Astrocyte of the cerebellum (primary cell): ENCODE results near the gene SDF4.

Experiments used
- DNase-seq: peaks from one replicate; pipeline ENCODE4 v3.0.0-alpha.2; 2011; ENCODE audit warnings: low read depth
- H3K4me3 ChIP-seq: 2 replicates; pipeline ENCODE4 v1.5.1; 2011; ENCODE audit warnings: mild to moderate bottlenecking, low read depth, low read length, moderate library complexity
- CTCF ChIP-seq: IDR thresholded peaks from 2 replicates; pipeline ENCODE4 v1.5.1; 2012; ENCODE audit warnings: low read length, low read depth, moderate library complexity, mild to moderate bottlenecking; ENCODE audit errors: missing control alignments
- in situ Hi-C: cut with HindIII; loops from 2 replicates; pipeline ENCODE4 v1.10.0; 2017; ENCODE audit warnings: low sequenced_read_pairs

Gene SDF4

GRCh38 chr1:1207571-1207892 is 24.3 kb downstream of the SDF4 start:
- no peak overlapping the region for H3K4me3 ChIP-seq
- DNase-seq, result no peak
- no peak for TF ChIP-seq CTCF
- in situ Hi-C loops, result no loop called here

GRCh38 chr1:1206966-1207531 is 24.8 kb downstream of the SDF4 start:
- H3K4me3 ChIP-seq, result no peak overlapping the region
- in situ Hi-C loops, result no loop called here

GRCh38 chr1:1206376-1206965 is 25.3 kb downstream of the SDF4 start, which contains the start of gene TNFRSF18:
TSS of gene TNFRSF18 (minus strand) at chr1:1206592. CDS start at chr1:1206571, 21 bp downstream.
- no peak for TF ChIP-seq CTCF
- H3K4me3 ChIP-seq, result peak within 1 kb of the TSS; percentile 10
- in situ Hi-C loops, result no loop called here
- no peak for DNase-seq

More at GRCh38 chr1:1206966-1207531, 24.8 kb downstream of the SDF4 start:
- no peak for TF ChIP-seq CTCF
- DNase-seq, result no peak

- no peak for TF ChIP-seq CTCF
- in situ Hi-C loops, result no loop called here
- no peak overlapping the region for H3K4me3 ChIP-seq
- no peak for DNase-seq
Observed at GRCh38 chr1:1205769-1206375, 25.9 kb downstream of the SDF4 start.

GRCh38 chr1:1204998-1205768 is 26.6 kb downstream of the SDF4 start:
- in situ Hi-C loops, result no loop called here
- no peak overlapping the region for H3K4me3 ChIP-seq
- DNase-seq, result no peak
- no peak for TF ChIP-seq CTCF

- TF ChIP-seq CTCF, result no peak
- no peak for DNase-seq
- in situ Hi-C loops, result no loop called here
- no peak overlapping the region for H3K4me3 ChIP-seq
Observed at GRCh38 chr1:1204425-1204920, 27.3 kb downstream of the SDF4 start.
